ENCODE results near the gene MYRIP.
"Not testable (repeated sequence)": the region's sequence is repeated elsewhere in the genome, so short reads cannot be mapped to it uniquely, and the experiment has no call there.

The MYRIP gene

GRCh38 chr3:40237159-40237558, 427.8 kb downstream of the MYRIP start:
- no peak for DNase-seq (ENCODE audit: low read depth in 2 of 2)

- no peak for DNase-seq (ENCODE audit: low read depth in 2 of 2)
Measured at GRCh38 chr3:40237889-40238571, 428.6 kb downstream of the MYRIP start.

DNA sequence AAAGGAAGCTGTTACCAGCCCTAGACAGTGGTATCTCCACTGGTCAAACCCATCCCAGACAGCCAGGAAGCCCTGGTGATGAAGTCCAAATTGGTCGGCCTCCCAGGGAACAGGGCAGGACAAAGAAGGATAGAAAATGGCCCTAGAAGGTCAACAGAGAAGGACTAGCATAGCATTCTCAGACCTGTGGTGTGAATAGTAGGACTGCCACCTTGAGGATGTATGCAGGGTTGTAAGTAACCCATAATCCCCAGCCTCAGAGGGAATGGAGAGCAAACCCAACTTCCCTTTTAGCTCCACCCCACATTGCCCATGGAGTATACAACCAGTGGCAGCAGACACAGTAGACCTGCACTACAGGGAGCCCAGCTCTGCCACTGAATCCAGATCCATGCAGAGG, 431.5 kb downstream of the MYRIP start:
- DNase-seq (ENCODE audit: low read depth in 2 of 2) = no peak

DNA sequence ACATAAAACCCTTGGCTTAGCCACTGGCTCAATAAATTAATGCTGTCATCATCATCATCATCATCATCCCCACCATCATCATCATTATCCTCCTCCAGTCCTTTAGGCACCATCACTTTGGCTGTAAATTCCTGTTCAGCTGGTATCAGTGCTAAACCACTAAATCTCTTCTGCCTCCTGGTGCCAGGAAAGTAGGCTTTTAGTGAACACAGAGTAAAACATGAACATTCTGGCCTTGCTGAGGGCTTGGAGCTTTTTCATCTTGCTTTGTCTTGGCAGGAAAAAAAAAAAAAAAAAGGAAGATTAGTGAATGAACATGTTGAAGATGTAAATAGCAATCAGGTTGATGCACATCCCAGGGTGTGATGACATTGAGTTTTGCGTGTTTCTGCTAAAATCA, 432.8 kb downstream of the MYRIP start:
- DNase-seq (ENCODE audit: low read depth in 2 of 2) = no peak

DNA sequence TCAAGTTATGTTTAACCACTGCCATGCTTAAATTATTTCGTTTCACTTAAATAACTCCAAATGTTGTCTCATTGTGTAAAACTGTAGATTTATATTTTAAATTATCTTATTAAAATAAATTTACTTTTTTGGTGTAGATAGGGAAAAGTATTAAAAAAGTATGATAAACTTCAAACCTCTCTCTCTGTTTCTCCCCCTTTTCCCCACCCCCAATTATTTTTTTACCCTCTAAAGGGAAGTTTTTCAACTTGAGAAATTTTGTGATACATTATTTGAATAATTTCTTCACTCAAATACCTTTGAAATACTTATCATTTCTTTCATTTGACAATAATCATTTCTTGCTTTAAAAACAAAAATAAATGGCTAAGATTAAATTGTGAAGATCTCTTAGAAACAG, 433.2 kb downstream of the MYRIP start:
- no peak for DNase-seq (ENCODE audit: low read depth in 2 of 2)

DNA sequence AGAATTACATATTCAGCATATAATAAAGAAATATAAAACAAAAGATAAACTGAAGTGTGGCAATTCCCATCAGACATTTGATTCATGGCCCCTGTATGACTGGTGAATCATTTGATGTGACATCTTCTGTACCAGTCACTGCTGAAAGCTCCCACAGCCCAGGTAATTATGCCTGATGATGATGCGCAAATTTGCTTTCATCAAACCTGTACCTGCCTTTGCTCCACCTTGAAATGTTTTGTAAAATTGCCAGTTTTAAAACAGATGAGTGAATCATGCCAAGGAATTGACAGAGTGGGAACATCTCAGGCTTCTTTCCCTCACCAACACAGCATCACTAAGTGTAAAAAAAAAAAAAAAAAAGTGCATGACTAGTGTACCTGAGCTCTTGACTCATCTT, 433.6 kb downstream of the MYRIP start:
- DNase-seq (ENCODE audit: low read depth in 2 of 2) = no peak

DNA sequence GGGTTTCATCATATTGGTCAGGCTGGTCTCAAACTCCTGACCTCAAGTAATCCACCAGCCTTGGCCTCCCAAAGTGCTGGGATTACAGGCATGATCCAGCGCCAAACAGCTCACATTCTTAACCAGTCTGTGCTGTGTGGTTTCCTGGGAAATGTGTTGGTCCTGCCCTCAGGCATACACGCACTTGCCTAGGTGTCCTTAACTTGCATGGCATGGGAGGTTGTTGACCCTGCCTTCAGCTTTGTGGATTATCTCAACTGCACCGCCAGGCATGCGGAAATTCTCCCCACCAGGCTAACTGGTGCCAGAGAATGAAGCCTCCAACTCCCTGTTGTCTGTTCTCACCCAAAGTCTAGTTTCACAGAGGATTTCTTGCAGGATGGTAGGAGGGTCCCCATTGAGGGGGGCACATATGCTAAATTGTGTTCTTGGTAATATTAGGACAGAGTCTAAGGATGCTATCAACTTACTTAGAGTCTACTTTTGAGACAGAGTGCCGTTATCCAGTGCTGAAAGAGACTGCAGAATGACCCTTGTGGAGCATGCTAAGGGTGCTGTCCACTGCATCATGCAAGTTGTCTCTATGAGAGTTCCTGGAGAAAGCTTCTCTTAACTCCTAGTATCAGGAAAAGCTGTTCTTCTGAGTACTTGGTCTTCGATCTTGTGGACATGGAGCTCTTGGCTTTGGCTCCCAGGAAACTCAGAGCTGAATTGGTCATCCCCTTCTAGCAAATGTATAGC, 438.5 kb downstream of the MYRIP start:
- no peak for DNase-seq (ENCODE audit: low read depth in 2 of 2)

DNA sequence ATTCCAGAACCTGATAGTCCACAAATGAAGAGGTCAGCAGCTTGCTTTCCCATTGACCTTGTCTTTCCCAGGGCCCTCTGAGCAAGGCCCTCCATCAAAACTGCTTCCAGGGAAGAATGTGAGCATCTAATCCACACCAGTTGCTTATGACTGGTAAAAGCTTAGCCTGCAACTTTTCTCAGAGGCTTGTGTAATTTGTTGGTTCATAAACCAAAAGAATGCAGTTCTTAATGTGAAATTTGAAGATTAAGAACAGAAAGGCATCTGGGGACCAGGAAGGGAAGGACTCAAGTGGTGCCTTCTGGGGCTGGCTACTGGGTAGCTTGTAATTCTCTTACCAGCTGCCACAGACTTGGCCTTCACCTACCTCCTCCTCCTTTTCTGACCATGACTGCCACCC, 439.2 kb downstream of the MYRIP start:
- DNase-seq (ENCODE audit: low read depth in 2 of 2) = no peak

GRCh38 chr3:40249168-40249567, 439.8 kb downstream of the MYRIP start:
- no peak for DNase-seq (ENCODE audit: low read depth in 2 of 2)

GRCh38 chr3:40254491-40254890, 445.1 kb downstream of the MYRIP start:
- no peak for DNase-seq (ENCODE audit: low read depth in 2 of 2)

DNA sequence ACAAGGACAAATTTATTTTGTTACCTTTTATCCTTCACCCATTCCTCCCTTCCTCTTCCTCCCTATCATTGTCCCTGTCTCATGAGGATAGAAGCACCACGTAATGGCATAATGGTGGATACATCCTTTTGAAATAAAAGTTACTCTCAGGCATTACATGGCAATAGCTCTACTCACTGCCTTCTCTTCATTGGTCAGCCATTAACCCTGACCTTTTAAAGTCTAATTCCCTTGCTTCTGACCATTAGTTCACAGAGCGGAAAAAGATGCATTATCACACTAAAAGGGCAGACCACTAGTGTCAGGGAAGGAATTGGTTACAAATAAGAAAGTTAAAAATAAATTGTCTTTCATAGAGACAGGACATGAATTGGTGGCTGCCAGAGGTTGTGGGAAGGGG, 445.5 kb downstream of the MYRIP start:
- no peak for DNase-seq (ENCODE audit: low read depth in 2 of 2)

GRCh38 chr3:40255532-40255931, 446.1 kb downstream of the MYRIP start:
- no peak for DNase-seq (ENCODE audit: low read depth in 2 of 2)

DNA sequence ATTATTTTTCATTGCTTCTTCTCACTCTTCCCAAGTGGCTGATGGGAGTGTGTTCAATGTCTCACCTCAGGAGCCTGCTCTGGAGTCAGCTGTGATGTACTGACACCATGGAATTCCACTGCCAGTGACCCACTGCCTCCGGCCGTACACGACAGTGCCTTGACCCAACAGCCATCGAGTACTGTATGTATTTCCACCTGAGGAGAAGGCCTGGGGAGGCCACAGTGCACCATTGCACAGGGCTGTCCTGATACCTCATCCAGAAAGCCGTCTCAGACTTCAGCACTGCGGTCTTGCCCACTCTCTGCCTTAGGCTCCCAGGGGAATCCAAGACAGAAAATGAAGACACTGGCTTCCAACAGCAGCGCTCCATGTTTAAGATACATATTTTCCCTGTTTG, 448.7 kb downstream of the MYRIP start:
- DNase-seq (ENCODE audit: low read depth in 2 of 2) = no peak

- DNase-seq (ENCODE audit: low read depth in 2 of 2) = no peak
Measured at GRCh38 chr3:40258555-40258954, 449.1 kb downstream of the MYRIP start.

GRCh38 chr3:40262331-40262730, 452.9 kb downstream of the MYRIP start:
- DNase-seq (ENCODE audit: low read depth in 2 of 2) = no peak

- DNase-seq (ENCODE audit: low read depth in 2 of 2) = no peak
Measured at GRCh38 chr3:40264451-40264850, 455.0 kb downstream of the MYRIP start.

- no peak for DNase-seq (ENCODE audit: low read depth in 2 of 2)
Measured at GRCh38 chr3:40265181-40265580, 455.8 kb downstream of the MYRIP start.

GRCh38 chr3:40267937-40268724, 458.7 kb downstream of the MYRIP start:
- no peak for DNase-seq (ENCODE audit: low read depth in 2 of 2)

- no peak for DNase-seq (ENCODE audit: low read depth in 2 of 2)
Measured at GRCh38 chr3:40268802-40269524, 459.6 kb downstream of the MYRIP start.

GRCh38 chr3:40278791-40279190, 469.4 kb downstream of the MYRIP start:
- no peak for DNase-seq (ENCODE audit: low read depth in 2 of 2)

DNA sequence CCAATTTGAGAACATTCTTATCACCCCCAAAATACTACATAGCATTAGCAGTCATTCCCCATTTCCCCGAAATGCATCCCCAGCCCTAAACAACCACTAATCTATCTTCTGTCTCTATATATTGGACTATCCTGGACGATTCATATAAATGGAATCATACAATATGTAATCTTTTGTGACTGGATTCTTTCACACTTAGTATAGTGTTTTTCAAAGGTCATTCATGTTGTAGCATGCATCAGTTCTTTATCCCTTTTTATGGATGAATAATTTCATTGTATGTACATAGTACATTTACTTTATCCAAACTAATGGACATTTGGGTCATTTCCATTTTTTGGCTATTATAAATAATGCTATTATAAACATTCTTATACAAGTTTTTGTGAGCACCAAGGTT, 472.6 kb downstream of the MYRIP start:
- DNase-seq (ENCODE audit: low read depth in 2 of 2) = no peak

GRCh38 chr3:40283057-40283456, 473.6 kb downstream of the MYRIP start:
- DNase-seq (ENCODE audit: low read depth in 2 of 2) = not testable (repeated sequence)

Data from stimulated activated CD4-positive, alpha-beta T cell treated with anti-CD3 and anti-CD28 coated beads, Interleukin-4, amount 100 ng/mL, for 48 hours (primary cell).